DOHH2 (cell line): Measurements from ENCODE around the gene ETS1.

Experiments used
- H3F3A ChIP-seq: fragments of 200-600 bp; sonication (generic), shearing (Covaris generic); 2 replicates; pipeline ENCODE4 v1.6.0; 2016; ENCODE audit warnings: antibody characterized with exemption, mild to moderate bottlenecking; ENCODE audit not compliant: control insufficient read depth, insufficient read depth
- H3K27ac ChIP-seq: fragments of 200-600 bp; sonication (generic); 2 replicates; pipeline ENCODE4 v1.5.1; 2014; ENCODE audit warnings: low read depth, mild to moderate bottlenecking, low read length, moderate library complexity
- H3K27me3 ChIP-seq: fragments of 200-600 bp; sonication (generic); 2 replicates; pipeline ENCODE4 v1.6.1; 2014; ENCODE audit warnings: mild to moderate bottlenecking, low read length, mixed read lengths; ENCODE audit not compliant: control insufficient read depth
- H3K36me3 ChIP-seq: fragments of 200-600 bp; sonication (generic); 2 replicates; pipeline ENCODE4 v1.6.1; 2014; ENCODE audit warnings: mild to moderate bottlenecking, low read length, moderate library complexity, mixed read lengths; ENCODE audit not compliant: control insufficient read depth
- H3K4me1 ChIP-seq: fragments of 200-600 bp; sonication (generic); 2 replicates; pipeline ENCODE4 v1.6.1; 2014; ENCODE audit warnings: mild to moderate bottlenecking, low read length, mixed read lengths; ENCODE audit not compliant: control insufficient read depth
- H3K4me2 ChIP-seq: fragments of 200-600 bp; sonication (generic); 2 replicates; pipeline ENCODE4 v1.6.0; 2014; ENCODE audit warnings: mild to moderate bottlenecking, low read length, moderate library complexity
- H3K4me3 ChIP-seq: fragments of 200-600 bp; sonication (generic); 2 replicates; pipeline ENCODE4 v1.5.1; 2014; ENCODE audit warnings: mild to moderate bottlenecking, low read length, mixed read lengths
- H3K79me2 ChIP-seq: fragments of 200-600 bp; sonication (generic); 2 replicates; pipeline ENCODE4 v1.6.1; 2014; ENCODE audit warnings: mild to moderate bottlenecking, low read length, mixed read lengths; ENCODE audit not compliant: control insufficient read depth
- H3K9me2 ChIP-seq: fragments of 200-600 bp; sonication (generic); replicated peaks from 2 replicates; pipeline ENCODE4 v1.6.1; 2014; ENCODE audit warnings: mild to moderate bottlenecking, low read length, mixed read lengths; ENCODE audit not compliant: control insufficient read depth
- H3K9me3 ChIP-seq: fragments of 200-600 bp; sonication (generic); 2 replicates; pipeline ENCODE4 v1.6.1; 2014; ENCODE audit warnings: antibody characterized with exemption, low read length, mixed read lengths; ENCODE audit not compliant: control insufficient read depth, insufficient read depth
- H4K20me1 ChIP-seq: fragments of 200-600 bp; sonication (generic); 2 replicates; pipeline ENCODE4 v1.6.0; 2014; ENCODE audit warnings: low read depth, mild to moderate bottlenecking, antibody characterized with exemption, low read length, moderate library complexity; ENCODE audit not compliant: control insufficient read depth, insufficient read depth
- CTCF ChIP-seq: fragments of 200-600 bp; sonication (generic); IDR thresholded peaks from one replicate; pipeline ENCODE4 v1.5.1; 2014; ENCODE audit warnings: antibody characterized with exemption, mild to moderate bottlenecking, low read depth, low read length; ENCODE audit not compliant: poor library complexity, severe bottlenecking
- EZH2phosphoT487 ChIP-seq: fragments of 200-600 bp; sonication (generic); IDR thresholded peaks from 2 replicates; pipeline ENCODE4 v1.6.1; 2017; ENCODE audit warnings: borderline replicate concordance, mild to moderate bottlenecking, antibody characterized with exemption, low read length, moderate library complexity, mixed read lengths

The ETS1 gene

GRCh38 chr11:128632141-128632791 lies 44.9 kb upstream of the ETS1 start:
- H3K4me3 ChIP-seq: no peak overlapping the region
- peaks cover 13% of the 10 kb centered on the region; the same call in 1 of the 2 replicates for H3F3A ChIP-seq
- TF ChIP-seq EZH2phosphoT487: no peak
- peak; percentile 90 for TF ChIP-seq CTCF
- no peaks in the 10 kb centered on the region for H3K9me3 ChIP-seq
- peaks cover 54% of the 10 kb centered on the region for H3K4me1 ChIP-seq
- H3K36me3 ChIP-seq: peaks cover 10% of the 10 kb centered on the region
- H4K20me1 ChIP-seq: no peaks in the 10 kb centered on the region
- no peak overlapping the region for H3K27ac ChIP-seq
- peaks cover 16% of the 10 kb centered on the region for H3K79me2 ChIP-seq
- H3K27me3 ChIP-seq: no peaks in the 10 kb centered on the region
- H3K4me2 ChIP-seq: peak overlapping the region; percentile 1
- no peaks in the 10 kb centered on the region for H3K9me2 ChIP-seq

- H3K4me3 ChIP-seq: peak overlapping the region; percentile 59
- H3K4me2 ChIP-seq: peak overlapping the region; percentile 82
- H3K36me3 ChIP-seq: peaks cover 18% of the 10 kb centered on the region
- H3K9me2 ChIP-seq: no peaks in the 10 kb centered on the region
- no peaks in the 10 kb centered on the region for H3K9me3 ChIP-seq
- peaks cover 71% of the 10 kb centered on the region for H3K4me1 ChIP-seq
- H3K79me2 ChIP-seq: peaks cover 24% of the 10 kb centered on the region
- H3K27me3 ChIP-seq: no peaks in the 10 kb centered on the region
- H3K27ac ChIP-seq: peak overlapping the region; percentile 98
- H4K20me1 ChIP-seq: no peaks in the 10 kb centered on the region
- no peak for TF ChIP-seq EZH2phosphoT487
- TF ChIP-seq CTCF: peak; percentile 93
- H3F3A ChIP-seq: peaks cover 19% of the 10 kb centered on the region
Measured at GRCh38 chr11:128630367-128631230, 43.2 kb upstream of the ETS1 start.

- Histone ChIP-seq H3K9me2 (no peaks in the 10 kb centered on the region), H3K4me2 (peak overlapping the region; percentile 82), H3K36me3 (peaks cover 25% of the 10 kb centered on the region), H3K9me3 (no peaks in the 10 kb centered on the region), H3K4me3 (peak overlapping the region; percentile 59), H3K27ac (peak overlapping the region; percentile 98), H3K79me2 (peaks cover 24% of the 10 kb centered on the region), H3K4me1 (peaks cover 81% of the 10 kb centered on the region), H4K20me1 (no peaks in the 10 kb centered on the region), H3K27me3 (no peaks in the 10 kb centered on the region), H3F3A (peaks cover 29% of the 10 kb centered on the region)
- TF ChIP-seq CTCF (no peak), EZH2phosphoT487 (no peak)
Measured at GRCh38 chr11:128629516-128630106, 42.3 kb upstream of the ETS1 start.
